Measurements from ENCODE around the gene KRTAP12-4. TPM values are rescaled to one million over a fixed set of nuclear protein-coding genes. Genes with fewer than 3 reads are reported as not detected.
"Not testable (repeated sequence)": the region's sequence is repeated elsewhere in the genome, so short reads cannot be mapped to it uniquely, and the experiment has no call there.

The KRTAP12-4 gene
- total RNA-seq, 4 donors from 2014 or later, result not detected

DNA sequence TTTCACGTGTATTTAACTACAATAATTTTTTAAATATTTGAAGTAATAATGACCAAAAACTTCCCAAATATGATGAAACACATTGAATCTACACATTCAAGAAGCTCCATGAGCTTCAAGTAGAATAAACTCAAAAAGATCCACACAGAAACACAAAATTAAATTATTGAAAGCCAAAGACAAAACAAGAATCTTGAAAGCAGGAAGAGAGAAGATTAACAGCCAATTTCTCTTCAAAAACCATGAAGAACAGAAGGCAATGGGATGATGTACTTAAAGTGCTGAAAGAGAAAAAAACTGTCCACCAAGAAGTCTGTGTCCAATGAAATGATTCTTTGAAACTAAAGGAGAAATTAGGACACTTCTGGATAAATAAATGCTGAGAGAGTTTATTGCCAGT is 22.4 kb downstream of the KRTAP12-4 start:
- DNase-seq, result no peak
- H3K4me3 ChIP-seq, result no peak overlapping the region
- H3K27ac ChIP-seq, result no peak overlapping the region
- H3K4me1 ChIP-seq, result no peaks in the 10 kb centered on the region
- no peak for TF ChIP-seq POLR2A (IDR thresholded peaks at IDR 0.05)
- TF ChIP-seq, protein P1, sequence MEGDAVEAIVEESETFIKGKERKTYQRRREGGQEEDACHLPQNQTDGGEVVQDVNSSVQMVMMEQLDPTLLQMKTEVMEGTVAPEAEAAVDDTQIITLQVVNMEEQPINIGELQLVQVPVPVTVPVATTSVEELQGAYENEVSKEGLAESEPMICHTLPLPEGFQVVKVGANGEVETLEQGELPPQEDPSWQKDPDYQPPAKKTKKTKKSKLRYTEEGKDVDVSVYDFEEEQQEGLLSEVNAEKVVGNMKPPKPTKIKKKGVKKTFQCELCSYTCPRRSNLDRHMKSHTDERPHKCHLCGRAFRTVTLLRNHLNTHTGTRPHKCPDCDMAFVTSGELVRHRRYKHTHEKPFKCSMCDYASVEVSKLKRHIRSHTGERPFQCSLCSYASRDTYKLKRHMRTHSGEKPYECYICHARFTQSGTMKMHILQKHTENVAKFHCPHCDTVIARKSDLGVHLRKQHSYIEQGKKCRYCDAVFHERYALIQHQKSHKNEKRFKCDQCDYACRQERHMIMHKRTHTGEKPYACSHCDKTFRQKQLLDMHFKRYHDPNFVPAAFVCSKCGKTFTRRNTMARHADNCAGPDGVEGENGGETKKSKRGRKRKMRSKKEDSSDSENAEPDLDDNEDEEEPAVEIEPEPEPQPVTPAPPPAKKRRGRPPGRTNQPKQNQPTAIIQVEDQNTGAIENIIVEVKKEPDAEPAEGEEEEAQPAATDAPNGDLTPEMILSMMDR (IDR thresholded peaks at IDR 0.05), result no peak
- H3K36me3 ChIP-seq, result no peaks in the 10 kb centered on the region
- H3K9me3 ChIP-seq, result peaks cover 0 to 15% (median 3%) of the 10 kb centered on the region in 4 donors
- no peaks in the 10 kb centered on the region for H3K27me3 ChIP-seq

DNA sequence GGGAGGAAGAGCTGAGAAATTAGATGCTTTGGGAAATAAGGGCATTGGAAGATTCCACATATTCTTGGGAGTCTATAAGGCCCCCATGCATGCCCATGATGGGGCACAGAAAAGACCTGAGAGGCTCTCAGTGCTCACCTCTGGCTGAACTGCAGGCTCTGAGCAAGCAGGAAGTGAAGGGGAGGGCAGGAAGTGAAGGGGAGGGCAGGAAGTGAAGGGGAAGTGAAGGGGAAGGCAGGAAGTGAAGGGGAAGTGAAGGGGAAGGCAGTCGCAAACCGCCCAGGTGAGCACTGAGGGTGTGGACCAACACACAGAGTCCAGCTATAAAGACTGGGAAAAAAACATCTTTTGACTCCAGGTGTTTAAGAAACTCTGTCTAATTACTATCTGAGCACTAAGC is 24.0 kb downstream of the KRTAP12-4 start:
- H3K27ac ChIP-seq, result no peak overlapping the region
- H3K4me3 ChIP-seq, result no peak overlapping the region
- no peak for DNase-seq
- no peak for TF ChIP-seq POLR2A (IDR thresholded peaks at IDR 0.05)
- TF ChIP-seq, protein P1 (IDR thresholded peaks at IDR 0.05), result no peak
- H3K36me3 ChIP-seq, result no peaks in the 10 kb centered on the region
- no peaks in the 10 kb centered on the region for H3K27me3 ChIP-seq
- peaks cover 0 to 15% (median 3%) of the 10 kb centered on the region in 4 donors for H3K9me3 ChIP-seq
- no peaks in the 10 kb centered on the region for H3K4me1 ChIP-seq

DNA sequence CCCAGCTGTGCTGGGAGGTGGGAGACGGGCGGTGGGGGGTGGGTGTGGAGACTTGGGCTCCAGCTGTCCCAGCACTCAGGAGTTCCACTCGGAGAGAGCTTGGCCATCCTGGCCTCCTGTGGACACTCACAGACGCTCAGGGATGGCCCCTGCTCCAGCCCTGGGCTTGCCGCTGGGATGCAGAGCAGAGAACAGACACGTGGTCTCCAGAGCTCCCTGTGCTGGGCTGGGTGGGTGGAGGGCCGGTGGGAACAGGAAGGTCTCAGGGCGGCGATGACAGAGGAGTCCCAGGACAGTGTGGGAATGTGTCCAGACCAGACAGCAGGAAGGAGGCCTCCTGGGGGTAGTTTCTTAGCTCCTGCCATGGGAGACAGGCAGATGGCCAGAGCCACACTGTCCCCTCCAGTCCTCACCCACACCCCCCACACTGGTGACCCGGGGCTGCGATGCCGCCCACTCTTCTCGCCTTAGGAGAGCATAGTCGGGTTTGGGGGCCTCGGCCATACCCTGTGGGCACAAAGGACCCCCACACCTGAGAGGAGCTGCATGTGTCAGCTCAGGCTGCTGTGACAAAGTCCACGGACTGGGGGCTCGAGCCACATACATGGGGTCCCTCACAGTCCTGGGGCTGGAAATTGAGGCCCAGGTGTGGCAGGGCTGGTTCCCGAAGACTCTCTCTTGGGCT is 25.6 kb downstream of the KRTAP12-4 start:
- DNase-seq, result no peak
- H3K4me1 ChIP-seq, result no peaks in the 10 kb centered on the region
- no peak overlapping the region for H3K4me3 ChIP-seq
- peaks cover 0 to 15% (median 3%) of the 10 kb centered on the region in 4 donors for H3K9me3 ChIP-seq
- H3K27me3 ChIP-seq, result no peaks in the 10 kb centered on the region
- no peak overlapping the region for H3K27ac ChIP-seq
- H3K36me3 ChIP-seq, result no peaks in the 10 kb centered on the region
- TF ChIP-seq, protein P1 (IDR thresholded peaks at IDR 0.05), result no peak
- no peak for TF ChIP-seq POLR2A (IDR thresholded peaks at IDR 0.05)

DNA sequence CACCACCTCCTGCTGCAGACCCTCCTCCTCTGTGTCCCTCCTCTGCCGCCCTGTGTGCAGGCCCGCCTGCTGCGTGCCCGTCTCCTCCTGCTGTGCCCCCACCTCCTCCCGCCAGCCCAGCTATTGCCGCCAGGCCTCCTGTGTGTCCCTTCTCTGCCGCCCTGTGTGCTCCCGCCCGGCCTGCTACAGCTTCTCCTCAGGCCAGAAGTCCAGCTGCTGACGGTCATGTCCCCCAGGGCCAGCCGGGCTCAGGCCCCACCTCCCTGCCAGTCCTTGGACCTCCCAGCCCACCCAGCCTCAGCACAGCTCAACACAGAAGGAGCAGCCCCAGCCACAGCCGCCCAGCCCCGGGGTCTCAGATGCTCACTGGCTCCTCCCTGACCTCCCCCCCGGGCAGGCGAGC is 26.6 kb downstream of the KRTAP12-4 start:
- H3K27ac ChIP-seq, H3K36me3 ChIP-seq, H3K4me3 ChIP-seq, DNase-seq, H3K4me1 ChIP-seq, H3K27me3 ChIP-seq: not testable (repeated sequence)
- peaks cover 0 to 19% (median 3%) of the 10 kb centered on the region in 4 donors for H3K9me3 ChIP-seq

DNA sequence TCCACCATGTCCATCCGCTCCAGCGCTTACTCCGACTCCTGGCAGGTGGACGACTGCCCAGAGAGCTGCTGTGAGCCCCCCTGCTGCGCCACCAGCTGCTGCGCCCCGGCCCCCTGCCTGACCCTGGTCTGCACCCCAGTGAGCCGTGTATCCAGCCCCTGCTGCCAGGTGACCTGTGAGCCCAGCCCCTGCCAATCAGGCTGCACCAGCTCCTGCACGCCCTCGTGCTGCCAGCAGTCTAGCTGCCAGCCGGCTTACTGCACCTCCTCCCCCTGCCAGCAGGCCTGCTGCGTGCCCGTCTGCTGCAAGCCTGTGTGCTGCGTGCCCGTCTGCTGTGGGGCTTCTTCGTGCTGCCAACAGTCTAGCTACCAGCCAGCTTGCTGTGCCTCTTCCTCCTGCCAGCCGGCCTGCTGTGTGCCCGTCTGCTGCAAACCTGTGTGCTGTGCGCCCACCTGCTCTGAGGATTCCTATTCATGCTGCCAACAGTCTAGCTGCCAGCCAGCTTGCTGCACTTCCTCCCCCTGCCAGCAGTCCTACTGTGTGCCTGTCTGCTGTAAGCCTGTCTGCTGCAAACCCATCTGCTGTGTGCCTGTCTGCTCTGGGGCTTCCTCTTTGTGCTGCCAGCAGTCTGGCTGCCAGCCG is 27.2 kb downstream of the KRTAP12-4 start:
- not testable (repeated sequence) for H3K27me3 ChIP-seq, H3K36me3 ChIP-seq, DNase-seq, H3K4me1 ChIP-seq, H3K27ac ChIP-seq, H3K4me3 ChIP-seq
- H3K9me3 ChIP-seq, result peaks cover 0 to 20% (median 3%) of the 10 kb centered on the region in 4 donors

DNA sequence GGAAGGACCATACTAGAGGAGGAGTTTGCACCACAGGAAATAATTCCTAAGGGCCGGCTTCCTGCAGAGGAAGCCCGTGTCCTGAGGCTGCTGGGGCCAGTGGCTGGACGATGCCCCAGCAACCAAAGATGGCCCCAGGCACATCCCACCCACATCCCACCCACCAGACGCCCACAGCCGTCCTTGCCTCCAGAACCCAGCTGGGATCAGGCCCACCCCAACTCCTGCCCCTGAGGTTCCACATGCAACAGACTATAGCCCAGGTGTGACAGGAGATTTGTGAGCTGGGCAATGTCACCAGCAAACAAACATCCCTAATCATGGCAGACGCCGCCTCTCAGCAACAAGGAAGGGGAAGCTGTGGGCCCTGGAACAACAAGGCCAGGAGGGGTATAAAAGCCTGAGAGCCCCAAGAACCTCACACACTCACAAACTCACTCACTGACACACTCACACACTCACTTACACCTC is 27.8 kb downstream of the KRTAP12-4 start, which contains the start of gene KRTAP10-9:
TSS of gene KRTAP10-9 (plus strand) at position 421 of the 471 bp plus-strand sequence. CDS start 79 bp downstream, outside the sequence.
- Histone ChIP-seq H3K4me3 (no peak within 1 kb of the TSS), H3K27me3 (no peaks in the 10 kb centered on the region), H3K27ac (no peak within 1 kb of the TSS), H3K36me3 (no peaks in the 10 kb centered on the region), H3K9me3 (peaks cover 0 to 14% (median 3%) of the 10 kb centered on the region in 4 donors), H3K4me1 (no peaks in the 10 kb centered on the region)
- no peak for TF ChIP-seq POLR2A (IDR thresholded peaks at IDR 0.05)
- TF ChIP-seq, protein P1 (IDR thresholded peaks at IDR 0.05), result no peak
- no peak for DNase-seq
